Retinal pigment epithelial cell (primary cell): ENCODE results near the gene E2F6.

ENCODE experiments used
- DNase-seq: peaks from one replicate; pipeline ENCODE4 v3.0.0-alpha.2; 2010; ENCODE audit warnings: low read depth
- H3K4me3 ChIP-seq: 2 replicates; pipeline ENCODE4 v1.5.1; 2011; ENCODE audit warnings: mild to moderate bottlenecking, low read length, control low read depth, moderate library complexity
- TF ChIP-seq, protein P1 (sequence below): conservative IDR thresholded peaks from 2 replicates; pipeline ENCODE4 v1.5.1; 2011; ENCODE audit warnings: low read depth, low read length, control low read depth, inconsistent platforms

Gene E2F6

GRCh38 chr2:11509657-11510360 lies 43.8 kb upstream of the E2F6 start:
- TF ChIP-seq, protein P1, sequence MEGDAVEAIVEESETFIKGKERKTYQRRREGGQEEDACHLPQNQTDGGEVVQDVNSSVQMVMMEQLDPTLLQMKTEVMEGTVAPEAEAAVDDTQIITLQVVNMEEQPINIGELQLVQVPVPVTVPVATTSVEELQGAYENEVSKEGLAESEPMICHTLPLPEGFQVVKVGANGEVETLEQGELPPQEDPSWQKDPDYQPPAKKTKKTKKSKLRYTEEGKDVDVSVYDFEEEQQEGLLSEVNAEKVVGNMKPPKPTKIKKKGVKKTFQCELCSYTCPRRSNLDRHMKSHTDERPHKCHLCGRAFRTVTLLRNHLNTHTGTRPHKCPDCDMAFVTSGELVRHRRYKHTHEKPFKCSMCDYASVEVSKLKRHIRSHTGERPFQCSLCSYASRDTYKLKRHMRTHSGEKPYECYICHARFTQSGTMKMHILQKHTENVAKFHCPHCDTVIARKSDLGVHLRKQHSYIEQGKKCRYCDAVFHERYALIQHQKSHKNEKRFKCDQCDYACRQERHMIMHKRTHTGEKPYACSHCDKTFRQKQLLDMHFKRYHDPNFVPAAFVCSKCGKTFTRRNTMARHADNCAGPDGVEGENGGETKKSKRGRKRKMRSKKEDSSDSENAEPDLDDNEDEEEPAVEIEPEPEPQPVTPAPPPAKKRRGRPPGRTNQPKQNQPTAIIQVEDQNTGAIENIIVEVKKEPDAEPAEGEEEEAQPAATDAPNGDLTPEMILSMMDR, result no peak
- no peak for DNase-seq
- no peak overlapping the region for H3K4me3 ChIP-seq

DNA sequence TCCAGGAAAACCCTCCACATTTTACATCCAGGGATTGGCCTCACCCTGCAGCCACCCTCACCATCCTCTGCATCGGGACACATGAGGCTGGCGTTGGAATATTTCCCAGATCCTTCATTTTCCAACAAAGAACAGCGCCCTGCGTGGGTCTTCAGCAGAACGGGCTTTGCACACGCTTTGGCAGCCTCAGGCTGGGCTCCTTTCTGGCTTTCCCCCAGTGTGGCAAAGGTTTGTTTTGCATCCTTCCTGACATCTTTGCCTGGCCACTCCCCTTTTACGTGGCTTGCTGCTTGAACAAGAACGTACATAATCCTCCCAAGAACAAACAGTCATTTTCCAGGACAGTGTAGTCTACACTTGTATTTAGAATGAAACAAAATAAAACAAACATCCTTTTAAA lies 42.3 kb upstream of the E2F6 start:
- TF ChIP-seq, protein P1, result no peak
- no peak overlapping the region for H3K4me3 ChIP-seq
- no peak for DNase-seq

GRCh38 chr2:11507517-11507916 lies 41.6 kb upstream of the E2F6 start:
- TF ChIP-seq, protein P1, result no peak
- no peak overlapping the region for H3K4me3 ChIP-seq
- no peak for DNase-seq

DNA sequence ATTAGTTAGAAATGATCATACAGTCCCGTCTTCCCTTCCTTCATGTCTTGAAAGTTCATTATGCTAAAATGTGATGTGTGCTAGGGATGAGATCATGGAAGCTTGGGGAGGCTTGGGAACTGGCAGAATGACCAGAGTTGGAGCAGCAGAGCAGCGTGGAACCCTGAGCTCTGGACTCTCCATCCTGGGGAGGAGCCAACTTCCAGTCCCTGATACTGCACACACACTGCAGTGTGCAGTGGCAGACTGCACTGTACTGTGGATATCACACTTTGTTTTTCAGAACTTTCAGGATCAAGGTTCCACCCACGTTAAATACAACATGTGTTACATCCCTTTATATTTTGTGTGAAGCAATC lies 40.6 kb upstream of the E2F6 start:
- no peak overlapping the region for H3K4me3 ChIP-seq
- TF ChIP-seq, protein P1, result no peak
- DNase-seq, result no peak

GRCh38 chr2:11505652-11506610 lies 40.0 kb upstream of the E2F6 start:
- DNase-seq, result no peak
- TF ChIP-seq, protein P1, result no peak
- H3K4me3 ChIP-seq, result no peak overlapping the region

- no peak for DNase-seq
- TF ChIP-seq, protein P1, result no peak
- no peak overlapping the region for H3K4me3 ChIP-seq
Observed at GRCh38 chr2:11503354-11503927, 37.5 kb upstream of the E2F6 start.
